ENCODE measurements around the gene TSPAN15.

GRCh38 chr10:69491611-69492010 lies 40.3 kb downstream of the TSPAN15 start:
- TF ChIP-seq CTCF (conservative IDR thresholded peaks at IDR 0.05 in 1 of 2, IDR thresholded peaks at IDR 0.05 in 1 of 2; ENCODE audit: low read depth in 1 of 2, low read length in 2 of 2) (no peak), EZH2 (IDR thresholded peaks at IDR 0.05; ENCODE audit: low read length, missing control alignments) (no peak)
